ENCODE measurements around the gene FBXW4.
"Not testable (repeated sequence)": the region's sequence is repeated elsewhere in the genome, so short reads cannot be mapped to it uniquely, and the experiment has no call there.

FBXW4 gene

DNA sequence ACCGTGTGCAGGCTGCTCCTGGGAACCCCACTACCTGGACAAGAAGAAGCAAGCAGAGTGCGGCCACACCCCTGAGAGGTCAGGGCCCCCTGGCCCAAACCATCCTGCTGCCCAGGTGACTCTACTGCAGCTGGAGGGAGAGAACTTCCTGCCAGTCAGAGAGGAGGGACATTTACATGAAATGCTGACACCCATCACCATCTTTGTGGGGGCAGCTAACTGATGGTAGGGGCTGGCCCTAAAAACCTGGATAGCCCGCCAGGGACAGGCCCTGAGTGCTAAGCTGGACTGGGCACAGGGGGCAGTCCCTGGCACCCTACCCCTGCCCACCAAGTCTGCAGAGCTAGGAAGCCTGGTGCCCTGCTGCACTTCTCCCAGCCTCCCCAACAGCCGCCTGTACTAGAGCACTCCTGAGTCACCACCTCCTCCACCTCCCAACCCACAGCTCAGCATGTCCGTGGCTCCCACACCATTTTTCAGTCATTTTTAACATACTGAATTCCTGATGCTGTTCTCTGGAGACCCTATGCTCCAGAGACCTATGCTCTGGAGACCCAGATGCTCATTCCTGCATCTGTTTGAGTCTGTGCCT lies 79.3 kb downstream of the FBXW4 start:
- no peak for DNase-seq

DNA sequence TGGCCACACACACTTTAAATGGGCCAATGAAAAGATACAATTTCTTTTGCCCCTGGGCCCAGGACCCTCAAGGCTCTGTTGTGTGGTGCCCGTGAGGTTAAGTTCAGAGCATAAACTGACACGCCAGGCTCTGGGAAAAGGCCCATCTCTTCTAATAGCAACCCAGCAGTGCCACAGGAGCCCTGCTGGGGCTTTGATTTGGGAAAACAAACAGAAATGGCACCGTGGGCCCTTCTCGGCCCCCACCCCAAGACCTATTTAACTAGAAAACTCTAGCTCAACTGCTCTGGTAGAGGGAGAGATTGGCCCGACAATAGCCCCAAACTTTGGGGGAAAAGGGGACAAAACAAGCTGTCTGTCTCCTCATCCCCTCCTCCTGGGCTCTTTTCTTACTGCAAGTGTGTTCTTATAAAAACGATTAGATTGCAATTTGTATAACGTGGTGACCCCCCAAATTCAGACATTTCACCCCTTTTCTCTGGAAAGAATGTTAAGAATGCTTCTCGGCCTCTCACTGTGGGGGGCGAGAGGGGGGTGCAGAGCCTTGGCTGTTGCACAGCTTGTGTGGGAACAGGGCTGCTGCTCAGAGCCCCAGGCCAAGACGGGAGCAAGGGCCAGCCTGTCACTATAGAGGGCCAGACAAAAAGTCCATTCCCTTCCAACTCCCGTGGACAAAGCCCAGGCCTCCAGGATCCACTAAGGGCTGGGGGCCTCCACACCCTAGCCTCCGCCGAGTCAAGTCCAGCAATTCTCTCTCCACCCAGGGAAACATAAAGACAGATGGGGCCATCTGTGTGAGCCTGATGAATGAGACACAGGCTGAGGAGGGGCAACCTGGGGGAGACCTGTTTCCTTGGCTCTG lies 80.1 kb downstream of the FBXW4 start:
- no peak for DNase-seq

DNA sequence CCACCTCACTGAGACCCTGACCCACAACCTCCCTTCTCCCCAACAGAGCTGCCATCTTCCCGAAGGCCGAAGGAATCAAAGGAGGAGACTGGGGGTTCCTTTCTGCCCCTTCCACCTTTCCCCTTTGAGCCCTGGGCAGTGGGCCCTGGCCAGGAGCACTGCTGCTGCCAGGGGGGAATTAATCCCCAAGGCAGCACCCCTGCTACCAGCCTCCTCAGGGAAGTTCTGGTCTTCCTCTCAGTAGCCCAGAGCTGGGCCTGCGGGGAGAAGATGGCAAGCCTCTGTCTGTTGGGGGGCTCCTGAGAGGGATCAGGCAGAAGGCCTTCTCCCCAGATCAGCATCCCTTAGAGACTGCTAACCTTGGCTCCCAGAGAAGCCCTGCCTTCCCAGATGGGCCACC lies 81.3 kb downstream of the FBXW4 start:
- no peak for DNase-seq

DNA sequence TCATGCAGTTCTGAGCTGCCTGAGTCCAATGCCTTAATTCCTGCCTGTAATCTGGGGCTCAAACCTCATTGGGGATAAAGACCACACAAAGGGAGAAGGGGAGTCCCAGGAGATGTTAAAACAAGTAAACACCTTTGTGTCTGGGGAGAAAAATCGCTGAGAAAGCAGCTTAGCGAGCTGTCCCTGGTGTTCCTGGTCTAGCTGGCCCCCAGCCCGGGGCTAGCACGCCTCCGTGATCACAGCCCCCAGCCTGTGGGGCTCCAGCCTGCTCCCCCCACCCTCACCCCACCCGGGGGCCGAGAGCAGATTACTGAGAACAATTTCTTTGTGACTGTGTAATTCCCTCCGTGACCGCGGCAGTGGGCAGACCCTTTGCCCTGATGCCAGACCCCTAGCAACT lies 82.1 kb downstream of the FBXW4 start:
- DNase-seq, result no peak

DNA sequence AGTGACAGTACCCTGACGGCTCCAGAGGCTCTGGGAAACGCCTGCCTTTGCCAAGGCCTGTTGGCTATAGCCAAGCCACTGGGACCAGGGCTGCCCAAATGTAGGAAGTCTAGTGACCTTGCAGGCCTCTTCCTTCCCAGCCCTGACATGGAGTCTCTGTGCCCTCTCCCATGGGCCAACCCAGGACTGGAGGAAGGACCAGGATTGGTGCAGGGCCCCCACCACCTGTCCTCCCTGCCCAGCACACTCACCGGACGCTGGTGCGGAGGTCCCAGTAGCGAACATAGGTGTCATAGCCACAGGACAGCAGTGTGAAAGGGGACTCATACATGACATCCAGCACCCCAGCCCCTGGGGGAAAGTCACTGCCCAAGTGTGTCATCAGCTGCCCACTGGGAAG lies 82.9 kb downstream of the FBXW4 start:
- DNase-seq, result no peak

DNA sequence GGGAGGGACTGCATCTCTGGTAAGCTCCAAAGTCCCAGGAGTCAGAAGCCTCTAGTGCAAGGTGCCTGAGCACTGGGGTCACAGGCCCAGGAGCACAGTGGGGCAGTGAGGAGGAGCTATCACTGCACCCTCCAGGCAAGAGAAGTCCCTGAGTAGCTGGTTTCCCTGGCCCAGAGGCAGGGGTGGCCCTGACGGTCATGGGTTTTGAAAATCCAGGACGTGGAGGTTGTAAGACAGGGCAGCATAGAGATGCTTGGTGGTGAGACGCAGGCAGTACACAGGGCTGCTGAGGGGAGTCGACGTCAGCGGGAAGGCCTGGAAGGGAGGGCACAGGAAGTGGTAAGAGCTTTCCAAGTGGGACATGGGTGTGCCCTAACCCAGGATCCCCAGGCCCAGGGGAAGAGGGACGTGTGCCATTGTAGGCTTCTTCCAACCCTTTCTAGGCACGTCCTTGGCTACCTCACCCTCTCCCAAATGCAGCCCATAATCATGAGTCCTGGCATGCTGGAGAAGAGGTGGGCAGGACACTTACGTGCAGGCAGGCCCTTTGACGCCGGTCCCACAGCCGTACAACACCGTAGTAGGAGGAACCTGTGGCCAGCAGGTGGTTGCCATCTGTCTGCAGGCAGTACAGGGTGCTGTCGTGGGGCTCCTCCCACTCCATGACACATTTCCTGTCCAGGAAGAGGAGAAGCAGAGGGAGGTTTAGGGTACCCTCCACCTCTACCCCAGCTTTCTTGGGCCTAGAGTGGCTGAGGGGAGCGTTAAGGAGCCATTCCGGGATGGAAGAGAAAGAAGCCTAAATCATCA lies 83.7 kb downstream of the FBXW4 start:
- no peak for DNase-seq

DNA sequence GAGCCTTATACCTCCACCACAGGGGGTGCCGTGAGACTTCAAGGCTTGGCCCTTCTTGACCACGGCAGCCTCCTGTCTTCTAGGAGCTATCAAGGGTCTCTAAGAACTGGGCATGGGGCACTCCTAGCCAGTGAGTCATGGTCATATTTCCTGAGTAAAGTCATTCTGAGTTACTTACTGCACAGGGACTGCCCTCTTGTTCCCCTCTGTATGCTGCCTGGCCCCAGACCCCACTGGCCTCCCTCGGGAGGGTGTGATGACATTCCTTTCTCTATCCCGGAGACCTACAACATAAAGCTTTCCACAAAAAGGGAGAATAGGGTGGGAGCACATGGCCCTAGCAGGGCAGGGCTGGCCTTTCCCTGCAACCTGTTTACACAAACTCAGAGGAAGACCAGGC lies 85.5 kb downstream of the FBXW4 start:
- DNase-seq, result no peak

DNA sequence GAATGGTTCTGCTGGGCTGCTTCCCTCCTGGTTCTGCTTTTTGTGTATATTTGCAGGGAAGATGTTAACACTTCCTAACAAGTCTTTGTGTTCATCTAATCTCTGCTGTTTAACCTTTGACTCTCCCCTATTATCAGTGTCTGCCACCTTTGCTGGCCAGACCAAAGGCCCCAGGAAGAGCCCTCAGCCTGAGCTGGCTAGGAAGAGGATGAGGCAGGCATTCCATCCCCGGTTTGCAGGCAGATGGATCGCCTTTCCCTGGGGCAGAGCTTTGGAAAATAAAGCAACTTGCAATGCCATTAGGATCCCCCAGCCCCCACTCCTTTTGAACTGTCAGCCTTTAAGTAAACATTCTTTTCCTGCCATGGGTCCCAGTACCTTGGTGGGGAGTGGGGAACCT lies 87.8 kb downstream of the FBXW4 start:
- no peak for DNase-seq

DNA sequence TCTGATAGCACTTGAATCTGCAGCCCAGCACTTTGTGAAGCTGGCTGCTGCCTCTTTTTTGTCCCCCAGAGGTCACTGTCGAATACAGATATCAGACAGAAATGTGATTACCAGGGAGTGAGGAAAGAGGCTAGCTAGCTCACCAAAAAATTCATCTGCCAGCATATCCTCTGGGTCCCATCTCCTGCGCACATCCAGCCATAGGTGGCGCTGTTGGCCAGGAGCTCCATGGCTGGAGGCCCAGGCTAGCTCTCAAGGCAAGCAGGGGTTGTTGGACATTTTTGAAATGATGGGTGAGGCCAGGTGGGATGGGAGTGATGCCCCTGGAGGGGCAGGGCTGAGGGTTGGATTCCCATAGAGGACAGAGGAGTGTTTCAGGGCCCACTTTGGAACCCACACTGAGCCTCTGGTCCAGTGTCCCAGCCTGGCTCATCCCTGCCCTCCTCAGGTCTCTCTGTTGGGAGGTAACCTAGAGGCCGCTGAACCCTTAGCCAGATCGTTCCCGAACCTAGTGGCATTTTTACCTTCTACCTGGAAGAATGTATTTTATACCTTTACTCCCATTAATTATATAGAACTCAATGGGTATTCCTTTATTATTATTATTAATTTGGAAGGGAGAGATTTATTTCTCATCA lies 92.1 kb downstream of the FBXW4 start:
- DNase-seq, result peak; percentile 36

DNA sequence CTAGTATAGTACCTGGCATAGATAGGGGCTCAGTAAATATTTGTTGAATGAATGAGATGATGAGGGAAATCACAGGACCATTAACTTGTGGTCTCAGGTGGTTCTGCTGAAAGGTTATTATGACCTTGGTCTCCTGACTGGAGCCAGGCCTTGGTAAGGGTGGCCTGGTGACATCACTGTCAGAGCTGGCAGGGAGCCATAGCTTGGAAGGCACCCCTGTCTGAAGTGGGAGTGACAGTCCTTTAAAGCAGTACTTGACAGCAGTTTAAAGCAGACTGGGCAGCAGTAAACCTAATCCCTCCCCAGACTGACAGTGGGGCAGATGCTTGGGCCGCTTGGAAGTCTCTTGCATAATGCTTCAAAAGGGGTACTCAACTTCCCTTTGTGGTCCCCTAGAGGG lies 93.4 kb downstream of the FBXW4 start:
- no peak for DNase-seq

DNA sequence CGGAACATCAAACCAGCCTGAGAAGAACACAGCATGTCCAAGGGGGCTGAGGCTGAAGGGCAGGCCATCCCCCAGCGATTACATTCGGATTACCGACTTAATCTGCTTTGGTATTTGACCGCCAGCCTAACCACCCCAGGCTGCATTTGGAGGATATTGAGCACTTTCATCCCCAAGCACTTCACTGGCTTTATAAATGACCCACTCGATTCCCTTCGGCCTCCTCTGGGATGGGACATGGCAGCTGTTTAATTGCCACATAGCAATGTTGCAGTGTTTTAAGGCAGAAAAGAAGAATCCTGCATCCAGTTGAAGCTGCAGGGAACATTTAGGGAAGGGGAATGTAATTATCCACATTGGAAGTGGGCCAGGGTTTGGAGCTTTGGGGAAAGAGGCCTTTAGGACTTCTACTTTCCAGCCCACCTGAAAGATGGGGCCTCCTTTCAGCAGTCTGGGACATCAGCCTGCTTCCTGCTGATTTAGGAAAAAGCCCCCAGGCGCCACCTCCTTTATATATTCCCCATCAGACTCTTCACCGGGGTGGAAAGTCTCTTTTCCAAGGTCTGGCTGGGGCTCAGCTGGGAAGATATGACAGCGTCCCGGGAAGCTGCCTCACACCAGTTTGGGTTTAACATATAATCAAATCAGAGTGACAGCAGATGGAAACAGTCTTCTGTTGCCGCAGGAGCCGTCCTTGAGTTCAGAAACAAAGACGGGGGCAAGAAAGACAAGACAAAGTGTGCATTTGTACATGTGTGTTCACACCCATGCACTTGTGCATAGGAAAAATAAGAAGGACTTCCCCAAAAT lies 97.7 kb downstream of the FBXW4 start:
- DNase-seq, result no peak

DNA sequence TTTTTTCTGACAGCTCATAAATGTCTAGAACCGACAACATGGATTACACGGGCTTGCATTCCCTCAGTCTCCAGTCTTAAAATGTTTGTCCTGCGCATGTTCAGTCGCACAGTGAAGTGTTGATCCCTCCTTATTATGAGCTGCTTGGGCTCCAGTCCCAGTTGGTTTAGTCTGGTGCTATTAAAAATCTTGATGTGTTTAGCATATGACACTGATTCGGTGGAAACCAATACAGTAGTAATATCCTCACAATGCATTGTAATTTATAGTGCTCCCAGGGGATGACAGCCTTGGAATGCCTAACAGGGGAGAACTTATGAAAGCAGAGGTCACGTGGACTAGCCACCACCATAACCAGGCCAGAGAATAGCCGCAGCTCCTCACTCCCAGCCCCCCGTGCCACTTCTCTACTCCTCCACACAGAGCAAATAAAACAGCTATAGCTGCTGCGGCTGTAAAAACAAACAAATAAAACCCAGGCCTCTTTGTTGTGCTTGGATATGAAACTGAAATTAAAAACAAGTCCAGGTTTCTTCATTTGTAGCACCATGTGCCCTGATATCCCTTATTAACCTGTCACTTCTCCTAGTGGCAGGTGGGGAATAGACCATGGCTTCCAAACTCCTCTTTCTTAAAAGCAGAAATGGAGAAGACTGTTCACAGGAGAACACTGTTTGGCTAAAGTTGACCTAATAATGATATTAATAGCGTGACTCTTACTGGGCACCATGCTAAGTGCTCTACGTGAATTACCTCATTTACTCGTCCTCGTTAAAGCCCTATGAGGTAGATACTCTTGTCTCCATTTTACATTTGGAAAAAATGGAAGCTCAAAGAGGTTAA lies 99.2 kb downstream of the FBXW4 start:
- no peak for DNase-seq

DNA sequence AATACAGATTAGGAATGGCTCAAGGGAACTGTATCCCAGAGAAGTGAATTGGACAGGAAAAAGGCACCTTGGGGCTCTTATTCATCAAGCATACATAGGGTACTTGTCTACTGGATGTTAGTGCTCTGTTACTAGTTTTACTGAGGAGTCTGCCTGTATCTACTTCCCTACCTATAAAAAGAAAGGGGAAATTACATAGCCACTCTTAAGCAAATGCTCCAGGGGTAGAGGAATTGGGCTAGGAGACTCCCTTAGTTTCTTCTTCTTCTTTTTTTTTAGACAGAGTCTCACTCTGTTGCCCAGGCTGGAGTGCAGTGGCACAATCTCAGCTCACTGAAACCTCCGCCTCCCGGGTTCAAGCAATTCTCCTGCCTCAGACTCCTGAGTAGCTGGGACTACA lies 101.6 kb downstream of the FBXW4 start:
- DNase-seq, result not testable (repeated sequence)

DNA sequence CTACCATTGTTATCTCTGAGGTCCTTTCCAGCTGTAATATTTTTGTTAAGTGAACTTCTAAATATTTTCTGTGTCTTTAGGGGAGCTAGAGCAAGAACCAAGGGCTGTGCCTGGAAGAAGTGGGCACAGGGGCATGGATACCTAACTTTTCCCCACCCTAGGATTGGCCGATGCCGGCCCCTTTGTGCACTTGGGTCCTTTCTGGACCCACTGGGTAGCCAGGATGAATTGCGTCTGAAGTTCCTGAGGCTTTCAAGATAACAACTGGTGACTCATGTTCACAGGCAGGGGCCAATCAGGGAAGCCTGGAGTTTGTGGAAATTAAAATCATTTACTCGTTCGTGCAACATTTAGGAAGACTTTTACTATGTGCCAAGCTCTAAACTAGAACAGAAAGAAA lies 106.1 kb downstream of the FBXW4 start:
- no peak for DNase-seq

DNA sequence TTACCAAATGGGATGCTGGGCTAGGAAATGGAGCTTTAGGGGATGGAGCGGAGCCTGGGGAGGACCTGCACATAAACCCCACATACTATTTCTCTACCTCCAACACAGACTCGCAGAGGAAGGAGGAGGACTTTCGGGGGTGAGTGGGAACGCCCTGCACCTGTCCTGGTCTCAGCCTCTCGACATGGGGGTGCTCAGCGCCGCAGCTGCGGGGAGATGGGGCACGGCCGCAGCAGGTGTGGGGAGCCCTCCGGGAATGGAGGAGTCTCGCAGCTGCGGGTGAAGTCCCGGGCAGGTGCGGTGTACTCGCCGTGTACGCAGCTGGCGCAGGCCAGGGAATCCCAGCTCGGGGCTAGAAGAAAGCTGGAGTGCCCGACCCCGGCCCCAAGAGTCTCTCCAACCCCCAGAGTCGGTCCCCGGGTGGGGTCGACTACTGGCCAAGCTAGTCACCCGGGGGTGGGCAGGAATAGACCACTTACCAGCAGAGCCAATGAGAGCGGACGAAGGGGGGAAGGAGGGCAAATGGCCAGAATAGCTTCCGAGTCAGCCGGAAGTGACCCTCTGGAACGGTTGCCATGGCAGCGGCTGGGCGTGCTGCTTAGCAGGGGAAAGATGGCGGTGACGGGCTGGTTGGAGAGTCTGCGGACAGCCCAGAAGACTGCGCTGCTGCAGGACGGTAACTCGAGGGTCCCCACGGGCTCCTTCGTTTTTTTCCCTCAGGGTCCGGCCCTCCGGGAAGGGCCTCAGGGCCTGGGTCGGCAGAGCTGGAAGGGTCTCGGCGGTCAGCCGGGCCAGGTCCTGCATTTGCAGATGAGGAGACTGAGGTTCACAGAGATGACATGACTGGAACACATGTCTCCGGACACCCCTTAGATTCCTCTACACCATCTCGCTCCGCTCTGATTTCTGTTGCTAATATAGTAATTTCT lies 107.0 kb downstream of the FBXW4 start, which contains the start of the genes DPCD and POLL:
DPCD (plus strand) TSS at position 597 of the 929 bp plus-strand sequence; CDS start at position 613, 16 bp downstream.
POLL (minus strand) TSS at position 533 of the 929 bp plus-strand sequence. CDS start 897 bp downstream, outside the sequence.
- DNase-seq, result peak; percentile 83

DNA sequence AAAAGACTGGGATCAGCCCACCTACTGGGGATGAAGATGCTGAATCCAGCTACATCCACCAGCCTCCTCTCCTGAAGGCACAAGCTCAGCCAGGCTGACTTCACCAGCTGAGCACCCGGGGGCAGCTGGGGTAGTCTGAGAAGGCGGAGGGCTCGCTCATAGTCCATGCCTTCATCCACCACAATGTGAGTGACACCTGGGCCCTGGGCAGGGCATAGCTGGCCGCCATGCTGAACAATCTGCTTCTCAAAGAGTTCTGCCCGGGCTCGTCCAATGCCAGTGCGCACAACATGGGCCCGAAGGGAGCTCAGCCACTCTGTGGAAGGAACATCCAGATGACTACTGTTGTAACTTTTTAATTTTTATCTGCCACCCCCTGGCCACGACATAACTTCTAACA lies 109.1 kb downstream of the FBXW4 start:
- DNase-seq, result no peak

DNA sequence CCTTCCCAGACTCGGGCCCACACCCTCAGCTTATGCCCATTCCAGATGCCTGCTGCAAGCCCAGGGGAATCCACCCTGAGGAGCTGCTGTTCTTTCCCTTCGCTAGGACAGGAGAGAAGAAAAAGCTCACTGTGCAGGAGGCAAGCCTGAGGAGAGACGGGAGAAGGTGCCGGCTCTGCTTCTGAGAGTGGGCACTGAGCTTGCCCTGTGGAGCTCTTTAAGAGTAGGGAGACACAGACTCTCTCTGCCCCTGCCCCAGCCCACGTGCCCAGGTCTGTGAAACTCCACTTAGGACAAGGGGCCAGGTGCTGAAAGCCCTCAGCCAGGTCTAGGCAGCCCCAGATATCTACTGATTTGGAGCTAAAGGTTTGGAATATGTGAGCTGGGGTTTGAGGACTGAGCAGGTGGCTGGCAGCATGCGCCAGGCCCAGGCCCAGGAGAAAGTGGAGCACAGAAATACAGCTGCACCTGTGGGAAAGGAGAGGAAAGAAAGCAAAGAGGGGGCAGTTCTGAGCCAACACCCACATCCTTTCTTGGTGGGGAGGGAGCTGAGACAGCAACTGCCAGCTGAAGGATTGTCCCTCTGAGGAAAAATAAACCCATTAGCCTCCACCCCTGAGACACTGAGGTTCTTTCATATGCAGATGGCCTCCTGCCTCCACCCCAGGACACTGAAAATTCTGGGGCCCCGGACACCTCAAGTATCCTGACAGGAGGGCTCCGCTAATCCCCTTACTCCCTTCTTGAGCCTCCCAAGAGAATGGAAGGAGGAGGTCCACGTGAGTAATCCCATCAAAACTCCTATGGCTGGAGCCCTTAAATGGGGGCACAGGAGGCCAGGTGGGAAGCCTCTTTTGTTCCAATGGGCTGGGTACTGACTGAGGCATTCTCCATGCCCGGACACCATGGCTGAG lies 114.2 kb downstream of the FBXW4 start:
- DNase-seq, result no peak

DNA sequence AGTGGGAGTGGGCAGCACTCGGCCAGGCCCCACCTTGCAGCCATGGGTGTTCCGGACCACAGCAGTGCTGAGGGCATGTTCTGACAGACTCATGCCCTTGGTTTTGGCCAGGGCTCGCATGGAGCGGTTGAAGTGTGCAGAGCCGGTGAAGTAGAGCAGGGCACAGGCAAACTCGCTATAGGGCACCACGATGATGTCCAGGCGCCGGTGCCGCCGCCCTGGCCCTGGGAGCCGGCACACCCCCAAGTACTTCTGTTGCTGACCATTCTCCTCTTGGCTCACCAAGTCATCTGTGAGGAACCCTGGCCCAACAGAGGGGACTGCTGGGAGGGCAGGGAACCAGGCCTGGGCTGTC lies 115.5 kb downstream of the FBXW4 start:
- DNase-seq, result no peak

Data from NCI-H748 treated with DMSO at 0.1 percent for 48 hours (cell line).